Measurements from ENCODE around the gene SLC4A8. TPM values are rescaled to one million over a fixed set of nuclear protein-coding genes. Genes with fewer than 3 reads are reported as not detected.

SLC4A8 gene
- total and polyA plus RNA-seq, 2 donors (not counting 3 experiments of a cell fraction or from before 2014, with no cell fraction given): 4.7 to 9.7 TPM

- dilution Hi-C loops (cut with MboI; ENCODE audit: extremely low pct_ligation_motif_present, low sequenced_read_pairs) (no loop called here), intact Hi-C loops (cut with micrococcal nuclease) (no loop called here)
- Histone ChIP-seq H2AFZ (ENCODE audit: low read depth, low read length) (no peak overlapping the region), H3K36me3 (ENCODE audit: control insufficient read depth in 2 of 2, extremely low read depth in 1 of 2, insufficient read depth in 2 of 2, low read length in 2 of 2) (no peaks in the 10 kb centered on the region), H3K4me1 (ENCODE audit: control insufficient read depth, extremely low read depth, insufficient read depth, low read length) (peaks cover 6% of the 10 kb centered on the region), H3K4me2 (ENCODE audit: insufficient read depth, low read length) (no peak overlapping the region), H3K9me3 (replicated peaks; ENCODE audit: control insufficient read depth, insufficient read depth, low read length) (no peaks in the 10 kb centered on the region), H3K4me3 (replicated peaks in 1 of 3; ENCODE audit: insufficient read depth in 1 of 3, low read depth in 1 of 3, low read length in 3 of 3) (no peak overlapping the region), H3K27me3 (ENCODE audit: control insufficient read depth in 2 of 2, insufficient read depth in 2 of 2, low read length in 2 of 2) (no peaks in the 10 kb centered on the region), H4K20me1 (replicated peaks; ENCODE audit: control insufficient read depth, extremely low read depth, insufficient read depth, low read length) (no peaks in the 10 kb centered on the region), H3K79me2 (ENCODE audit: control insufficient read depth, insufficient read depth, low read length) (no peaks in the 10 kb centered on the region), H3K27ac (ENCODE audit: insufficient read depth, low read depth, low read length) (no peak overlapping the region), H3K9me1 (replicated peaks; ENCODE audit: control insufficient read depth, extremely low read depth, insufficient read depth, low read length) (no peaks in the 10 kb centered on the region), H3K9ac (replicated peaks; ENCODE audit: extremely low read depth, insufficient read depth, low read length) (no peak overlapping the region)
- BruUV-seq (replicated peaks): no TSS peak
- CTCF ChIA-PET: interaction anchor here (1.7 to 10.5 kb wide), 2 partner anchors 19 to 114 kb away, joined by 6 to 140 read pairs; no protein-coding TSS in a partner anchor
- TF ChIP-seq CTCF (IDR thresholded peaks at IDR 0.05; ENCODE audit: extremely low read depth in 1 of 2, insufficient read depth in 1 of 2, low read depth in 1 of 2, low read length in 2 of 2): no peak
- no peak for TF ChIP-seq EZH2 (IDR thresholded peaks at IDR 0.05; ENCODE audit: borderline replicate concordance, low read depth, low read length, severe bottlenecking)
- no peak for TF ChIP-seq JUN (IDR thresholded peaks at IDR 0.05; ENCODE audit: borderline replicate concordance, insufficient read depth, insufficient read length, low read depth)
- TF ChIP-seq POLR2A (IDR thresholded peaks at IDR 0.05; ENCODE audit: low read depth, low read length): no peak
- TF ChIP-seq MAX (IDR thresholded peaks at IDR 0.05; ENCODE audit: insufficient read depth, insufficient read length): no peak
- no peak for TF ChIP-seq MYC (IDR thresholded peaks at IDR 0.05; ENCODE audit: low read depth, low read length)
- TF ChIP-seq GATA2 (IDR thresholded peaks at IDR 0.05; ENCODE audit: insufficient read depth, insufficient read length, low read depth, low read length): no peak
- no peak for TF ChIP-seq POLR2AphosphoS5 (IDR thresholded peaks at IDR 0.05; ENCODE audit: insufficient read depth, low read depth, low read length)
- TF ChIP-seq FOS (IDR thresholded peaks at IDR 0.05; ENCODE audit: borderline replicate concordance, insufficient read depth, low read length): no peak
- DNase-seq (ENCODE audit: low read depth, low spot score) (no peak), FAIRE-seq (no peak)
- POLR2A ChIA-PET: interaction anchor here (0.6 kb wide), 1 partner anchor 387 kb away, joined by 5 read pairs; no protein-coding TSS in a partner anchor
Measured at GRCh38 chr12:51417826-51418225, 6.8 kb upstream of the SLC4A8 start.
